ENCODE measurements around the gene DCTD. TPM values are rescaled to one million over a fixed set of nuclear protein-coding genes. Genes with fewer than 3 reads are reported as not detected.

DCTD gene
- total and polyA plus RNA-seq, 10 donors, result 40.4 to 97.2 (median 72.7) TPM

DNA sequence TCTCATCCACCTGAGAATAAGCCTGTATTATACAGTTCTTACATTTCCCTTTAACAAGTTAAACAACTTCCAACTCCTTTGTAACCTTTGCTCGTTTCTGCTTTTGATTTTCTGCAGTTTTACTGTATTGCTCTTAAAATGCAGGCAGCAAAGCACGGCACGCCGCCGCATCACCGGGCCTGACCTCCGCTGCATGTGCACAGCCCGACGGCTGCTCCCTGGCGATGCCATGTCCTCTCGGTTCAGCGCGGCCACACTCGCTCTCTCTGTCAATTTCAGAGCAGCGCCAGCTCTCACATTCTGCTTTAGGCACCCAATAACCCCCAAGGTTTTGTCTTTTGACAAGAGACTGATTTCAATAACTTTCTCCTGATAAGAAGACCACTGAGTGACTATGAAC, 60.3 kb downstream of the DCTD start:
- Histone ChIP-seq H3K4me3 (no peak overlapping the region), H3K4me1 (no peaks in the 10 kb centered on the region), H3K36me3 (no peaks in the 10 kb centered on the region), H3K27me3 (replicated peaks in 1 of 7) (no peaks in the 10 kb centered on the region), H3K9me3 (peaks cover 0 to 30% (median 22%) of the 10 kb centered on the region in 8 donors), H3K27ac (no peak overlapping the region)
- TF ChIP-seq POLR2AphosphoS5 (IDR thresholded peaks at IDR 0.05) (no peak), POLR2A (IDR thresholded peaks at IDR 0.05) (no peak)
- TF ChIP-seq, protein P1, sequence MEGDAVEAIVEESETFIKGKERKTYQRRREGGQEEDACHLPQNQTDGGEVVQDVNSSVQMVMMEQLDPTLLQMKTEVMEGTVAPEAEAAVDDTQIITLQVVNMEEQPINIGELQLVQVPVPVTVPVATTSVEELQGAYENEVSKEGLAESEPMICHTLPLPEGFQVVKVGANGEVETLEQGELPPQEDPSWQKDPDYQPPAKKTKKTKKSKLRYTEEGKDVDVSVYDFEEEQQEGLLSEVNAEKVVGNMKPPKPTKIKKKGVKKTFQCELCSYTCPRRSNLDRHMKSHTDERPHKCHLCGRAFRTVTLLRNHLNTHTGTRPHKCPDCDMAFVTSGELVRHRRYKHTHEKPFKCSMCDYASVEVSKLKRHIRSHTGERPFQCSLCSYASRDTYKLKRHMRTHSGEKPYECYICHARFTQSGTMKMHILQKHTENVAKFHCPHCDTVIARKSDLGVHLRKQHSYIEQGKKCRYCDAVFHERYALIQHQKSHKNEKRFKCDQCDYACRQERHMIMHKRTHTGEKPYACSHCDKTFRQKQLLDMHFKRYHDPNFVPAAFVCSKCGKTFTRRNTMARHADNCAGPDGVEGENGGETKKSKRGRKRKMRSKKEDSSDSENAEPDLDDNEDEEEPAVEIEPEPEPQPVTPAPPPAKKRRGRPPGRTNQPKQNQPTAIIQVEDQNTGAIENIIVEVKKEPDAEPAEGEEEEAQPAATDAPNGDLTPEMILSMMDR (IDR thresholded peaks at IDR 0.05 in 8 of 11, conservative IDR thresholded peaks at IDR 0.05 in 3 of 11), result no peak
- DNase-seq, result peak; percentile 53
- intact Hi-C loops (cut with DNase I; ENCODE audit: low total_unique reads), result no loop called here
- 93 to 97% (median 97%) methylated on average over 15 of the region's 15 CpGs for WGBS, 5 donors

DNA sequence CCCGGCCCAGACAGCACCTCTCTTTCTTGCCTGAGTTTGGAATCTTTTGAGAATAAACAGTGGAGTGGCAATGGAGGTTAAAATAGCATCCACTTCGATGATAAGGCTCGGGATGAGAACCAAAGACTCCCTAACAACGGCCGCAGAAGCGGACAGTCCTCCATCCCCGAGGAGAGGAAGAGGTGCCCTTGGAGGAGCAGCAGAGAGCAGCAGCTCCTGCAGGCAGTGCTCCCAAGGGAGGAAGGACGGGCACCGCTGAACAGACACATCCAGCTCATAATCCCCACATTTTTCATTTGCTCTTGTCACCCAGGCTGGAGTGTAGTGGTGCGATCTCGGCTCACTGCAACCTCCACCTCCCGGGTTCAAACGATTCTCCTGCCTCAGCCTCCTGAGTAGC, 61.3 kb downstream of the DCTD start:
- no peaks in the 10 kb centered on the region for H3K36me3 ChIP-seq
- H3K4me1 ChIP-seq, result no peaks in the 10 kb centered on the region
- no peak overlapping the region for H3K27ac ChIP-seq
- WGBS, 5 donors, result 87 to 92% (median 88%) methylated on average over 13 of the region's 13 CpGs
- peak; percentile 47 for DNase-seq
- H3K9me3 ChIP-seq, result peaks cover 0 to 30% (median 22%) of the 10 kb centered on the region in 8 donors
- intact Hi-C loops (cut with DNase I; ENCODE audit: low total_unique reads), result no loop called here
- no peaks in the 10 kb centered on the region for H3K27me3 ChIP-seq (replicated peaks in 1 of 7)
- no peak for TF ChIP-seq POLR2AphosphoS5 (IDR thresholded peaks at IDR 0.05)
- TF ChIP-seq POLR2A (IDR thresholded peaks at IDR 0.05), result no peak
- TF ChIP-seq, protein P1 (IDR thresholded peaks at IDR 0.05 in 8 of 11, conservative IDR thresholded peaks at IDR 0.05 in 3 of 11), result no peak
- H3K4me3 ChIP-seq, result no peak overlapping the region

DNA sequence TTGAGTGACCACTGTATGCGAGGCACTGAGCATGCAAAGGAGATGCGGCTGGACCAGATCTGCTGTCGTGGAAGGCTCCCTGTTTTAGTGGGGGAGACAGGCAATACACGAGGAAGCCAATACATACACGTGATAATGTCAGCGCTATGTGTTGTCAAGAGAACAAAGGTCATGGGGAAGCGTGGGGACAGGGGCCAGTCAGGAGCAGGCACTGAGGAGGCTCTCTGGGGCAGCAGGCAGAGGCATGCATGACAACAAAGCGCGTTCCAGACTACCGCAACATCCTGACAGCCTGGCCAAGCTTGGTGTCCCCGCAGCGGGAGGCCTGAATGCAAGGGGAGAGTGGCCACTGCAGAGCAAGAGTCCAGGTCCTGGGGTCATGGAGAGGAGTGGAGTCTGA, 61.9 kb downstream of the DCTD start:
- no peak for TF ChIP-seq POLR2A (IDR thresholded peaks at IDR 0.05)
- TF ChIP-seq, protein P1 (IDR thresholded peaks at IDR 0.05 in 8 of 11, conservative IDR thresholded peaks at IDR 0.05 in 3 of 11), result no peak
- TF ChIP-seq POLR2AphosphoS5 (IDR thresholded peaks at IDR 0.05), result no peak
- Histone ChIP-seq H3K36me3 (no peaks in the 10 kb centered on the region), H3K4me1 (no peaks in the 10 kb centered on the region), H3K27ac (no peak overlapping the region), H3K9me3 (peaks cover 0 to 28% (median 20%) of the 10 kb centered on the region in 8 donors), H3K27me3 (replicated peaks in 1 of 7) (no peaks in the 10 kb centered on the region), H3K4me3 (no peak overlapping the region)
- DNase-seq, result peak; percentile 65
- intact Hi-C loops (cut with DNase I; ENCODE audit: low total_unique reads), result no loop called here
- 82 to 94% (median 86%) methylated on average over 12 of the region's 12 CpGs for WGBS, 5 donors

DNA sequence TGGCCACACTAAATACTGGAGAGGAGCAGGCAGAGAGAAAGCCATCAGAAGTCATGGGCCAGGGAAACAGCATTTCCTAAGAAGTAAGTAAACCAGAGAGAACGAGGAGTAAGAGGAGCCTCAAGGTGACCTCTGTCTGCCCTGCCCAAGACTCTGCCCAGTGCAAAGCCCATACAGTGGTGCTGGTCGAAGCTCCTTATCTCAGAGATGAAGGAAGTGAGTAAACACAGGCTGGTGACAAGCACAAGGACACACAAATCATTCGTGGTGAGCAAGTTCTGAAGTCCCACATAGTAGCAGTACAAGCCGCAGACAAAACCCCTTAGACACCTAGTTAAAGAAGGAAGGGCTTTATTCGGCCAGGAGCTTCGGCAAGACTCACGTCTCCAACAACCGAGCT, 62.7 kb downstream of the DCTD start:
- peaks cover 0 to 23% (median 15%) of the 10 kb centered on the region in 8 donors for H3K9me3 ChIP-seq
- H3K27me3 ChIP-seq (replicated peaks in 1 of 7), result no peaks in the 10 kb centered on the region
- H3K27ac ChIP-seq, result no peak overlapping the region
- no peaks in the 10 kb centered on the region for H3K36me3 ChIP-seq
- intact Hi-C loops (cut with DNase I; ENCODE audit: low total_unique reads), result no loop called here
- no peak for TF ChIP-seq POLR2A (IDR thresholded peaks at IDR 0.05)
- TF ChIP-seq, protein P1 (IDR thresholded peaks at IDR 0.05 in 8 of 11, conservative IDR thresholded peaks at IDR 0.05 in 3 of 11), result no peak
- no peak for TF ChIP-seq POLR2AphosphoS5 (IDR thresholded peaks at IDR 0.05)
- DNase-seq, result peak; percentile 20
- no peak overlapping the region for H3K4me3 ChIP-seq
- WGBS, 5 donors, result 70 to 76% (median 72%) methylated on average over 8 of the region's 8 CpGs
- no peaks in the 10 kb centered on the region for H3K4me1 ChIP-seq
